B cell (primary cell): ENCODE data around the gene PRXL2A. TPM values are rescaled to one million over a fixed set of nuclear protein-coding genes. Genes with fewer than 3 reads are reported as not detected.

Source experiments
- ATAC-seq: fragments of 200-7000 bp; cut with Tn5 transposase; one replicate; pipeline ENCODE4 v1.10.0; 2021; ENCODE audit warnings: low read depth, mild to moderate bottlenecking, moderate number of reproducible peaks, moderate library complexity
- CTCF ChIA-PET: fragments of 350-600 bp; sonication (Branson Sonifier 250); formaldehyde crosslinking; loops from one replicate; lab custom pipeline; 2021; ENCODE audit warnings: antibody characterized with exemption, inconsistent platforms; lab: Charles Lee
- POLR2A ChIA-PET: fragments of 350-600 bp; sonication (Branson Sonifier 250); formaldehyde crosslinking; loops from one replicate; lab custom pipeline; 2021; ENCODE audit warnings: antibody characterized with exemption; lab: Charles Lee
- DNase-seq: peaks from one replicate; pipeline ENCODE4 v3.0.0; 2013
- H2AFZ ChIP-seq: 2 replicates; pipeline ENCODE4 v1.6.1; 2012; ENCODE audit warnings: mild to moderate bottlenecking, low read depth, low read length; ENCODE audit not compliant: insufficient read depth, poor library complexity, severe bottlenecking
- H3K27ac ChIP-seq, 2 donors: 1 replicate in 1 of 2; 2 replicates in 1 of 2; pipeline ENCODE4 v1.5.1; 2012 to 2013; ENCODE audit warnings: low read length in 2 of 2, mild to moderate bottlenecking in 2 of 2, moderate library complexity in 1 of 2
- H3K27me3 ChIP-seq, 4 experiments: fragments of 200-600 bp in 1 of 4; sonication (generic) in 1 of 4; replicated peaks in 1 of 4; 1 replicate in 2 of 4; 2 replicates in 2 of 4; pipeline versions ENCODE4 v1.6.1 to v1.7.0; 2013 to 2016; ENCODE audit warnings: low read length in 3 of 4, mild to moderate bottlenecking in 2 of 4, mixed read lengths in 1 of 4, moderate library complexity in 1 of 4; ENCODE audit not compliant: insufficient read depth in 4 of 4, control insufficient read depth in 3 of 4; ENCODE audit errors: control extremely low read depth in 1 of 4
- H3K36me3 ChIP-seq, 2 experiments: replicated peaks in 1 of 2; 1 replicate in 1 of 2; 2 replicates in 1 of 2; pipeline versions ENCODE4 v1.6.1 to v1.7.1; 2013; ENCODE audit warnings: low read length in 1 of 2; ENCODE audit not compliant: insufficient read depth in 2 of 2, control insufficient read depth in 1 of 2; ENCODE audit errors: control extremely low read depth in 1 of 2, extremely low read depth in 1 of 2
- H3K4me1 ChIP-seq, 2 donors: fragments of 200-600 bp in 1 of 2; sonication (generic) in 1 of 2; 1 replicate in 1 of 2; 2 replicates in 1 of 2; pipeline versions ENCODE4 v1.5.1 to v1.6.1; 2013 to 2017; ENCODE audit warnings: low read length in 2 of 2; ENCODE audit not compliant: control insufficient read depth in 2 of 2, insufficient read depth in 2 of 2
- H3K4me2 ChIP-seq: replicated peaks from 2 replicates; pipeline ENCODE3; 2012; ENCODE audit warnings: mild to moderate bottlenecking, low read depth, low read length; ENCODE audit not compliant: poor library complexity, severe bottlenecking
- H3K4me3 ChIP-seq, 5 experiments: fragments of 200-600 bp in 1 of 5; sonication (generic) in 1 of 5; 1 replicate in 3 of 5; 2 replicates in 2 of 5; pipeline versions ENCODE4 v1.5.1 to v1.7.0; 2011 to 2016; ENCODE audit warnings: low read length in 4 of 5, mild to moderate bottlenecking in 4 of 5, low read depth in 2 of 5, control low read depth in 1 of 5, moderate library complexity in 1 of 5; ENCODE audit not compliant: insufficient read depth in 1 of 5; ENCODE audit errors: control extremely low read depth in 1 of 5, extremely low read depth in 1 of 5
- H3K79me2 ChIP-seq: fragments of 200-600 bp; sonication (generic); one replicate; pipeline ENCODE4 v1.6.0; 2016; ENCODE audit warnings: low read length; ENCODE audit not compliant: control insufficient read depth, insufficient read depth
- H3K9ac ChIP-seq: fragments of 200-600 bp; sonication (generic); 2 replicates; pipeline ENCODE4 v1.6.1; 2017; ENCODE audit warnings: mild to moderate bottlenecking, low read length, moderate library complexity
- H3K9me3 ChIP-seq, 3 donors: one replicate each; pipeline versions ENCODE4 v1.6.1 to v1.7.1; 2013; ENCODE audit warnings: low read length in 2 of 3; ENCODE audit not compliant: control insufficient read depth in 2 of 3, insufficient read depth in 1 of 3; ENCODE audit errors: control extremely low read depth in 1 of 3
- H4K20me1 ChIP-seq: 2 replicates; pipeline ENCODE4 v1.6.0; 2012; ENCODE audit warnings: mild to moderate bottlenecking, low read length; ENCODE audit not compliant: insufficient read depth, control insufficient read depth, poor library complexity, severe bottlenecking
- H3K27ac Mint-ChIP-seq: one replicate; pipeline ENCODE4 v1.8.0; 2021; ENCODE audit warnings: mixed read lengths
- H3K27me3 Mint-ChIP-seq: one replicate; pipeline ENCODE4 v1.8.0; 2021; ENCODE audit warnings: mixed read lengths
- H3K4me1 Mint-ChIP-seq: one replicate; pipeline ENCODE4 v1.8.0; 2021; ENCODE audit warnings: mixed read lengths
- H3K4me3 Mint-ChIP-seq: one replicate; pipeline ENCODE4 v1.8.0; 2021; ENCODE audit warnings: mixed read lengths
- H3K9me3 Mint-ChIP-seq: one replicate; pipeline ENCODE4 v1.8.0; 2022; ENCODE audit warnings: mixed read lengths; ENCODE audit not compliant: insufficient read depth
- EZH2 ChIP-seq: IDR thresholded peaks from 2 replicates; pipeline ENCODE4 v1.6.1; 2012; ENCODE audit warnings: borderline replicate concordance, low read depth, mild to moderate bottlenecking, moderate library complexity, low read length; ENCODE audit not compliant: insufficient read depth, poor library complexity, severe bottlenecking
- WGBS: methylation state at CpG from one replicate; pipeline ENCODE4 v1.1.5; 2013; ENCODE audit warnings: missing lambda C conversion rate; ENCODE audit not compliant: insufficient coverage; 5-methylcytosine and 5-hydroxymethylcytosine counted together
- intact Hi-C: fragments of 100-400 bp; cut with micrococcal nuclease; formaldehyde crosslinking; loops from one replicate; pipeline ENCODE4 v1.10.0; 2022
- polyA plus RNA-seq: library from polyadenylated mRNA; depleted of rRNA; stranded (reverse); fragments of >200 nt; gene quantifications from 2 replicates; pipeline ENCODE4 v1.2.3, GENCODE V29; 2012
- total RNA-seq, 2 donors: library from RNA; stranded (reverse); fragments of 120-200 nt in 1 of 2; gene quantifications; 1 replicate in 1 of 2; 2 replicates in 1 of 2; pipeline versions ENCODE4 v1.2.3 to v1.2.4, GENCODE V29; 2013 to 2022
- TF ChIP-seq, protein P1 (sequence below): fragments of 200-600 bp; IDR thresholded peaks from one replicate; pipeline ENCODE4 v1.8.0; 2022; ENCODE audit warnings: antibody characterized with exemption, mild to moderate bottlenecking

The PRXL2A gene
- total and polyA plus RNA-seq, 2 donors (not counting 1 experiment from before 2014, with no cell fraction given) = 2.8 to 9.4 TPM

GRCh38 chr10:80473692-80474596 is 65.6 kb downstream of the PRXL2A start:
- Mint-ChIP-seq H3K4me1 (peaks cover 49% of the 10 kb centered on the region), H3K4me3 (no peak overlapping the region), H3K9me3 (no peaks in the 10 kb centered on the region), H3K27ac (peak overlapping the region; percentile 59), H3K27me3 (no peaks in the 10 kb centered on the region)
- no peak overlapping the region for H2AFZ ChIP-seq
- ChIA-PET CTCF (interaction anchor here (1.3 to 6.9 kb wide), 6 partner anchors 11 to 31 kb away, joined by 6 to 51 read pairs (median 10); no protein-coding TSS in a partner anchor), POLR2A (interaction anchor here (0.5 to 1.6 kb wide), 3 partner anchors 26 to 45 kb away, joined by 4 to 8 read pairs (median 6); no protein-coding TSS in a partner anchor)
- TF ChIP-seq EZH2 = no peak
- TF ChIP-seq, protein P1, sequence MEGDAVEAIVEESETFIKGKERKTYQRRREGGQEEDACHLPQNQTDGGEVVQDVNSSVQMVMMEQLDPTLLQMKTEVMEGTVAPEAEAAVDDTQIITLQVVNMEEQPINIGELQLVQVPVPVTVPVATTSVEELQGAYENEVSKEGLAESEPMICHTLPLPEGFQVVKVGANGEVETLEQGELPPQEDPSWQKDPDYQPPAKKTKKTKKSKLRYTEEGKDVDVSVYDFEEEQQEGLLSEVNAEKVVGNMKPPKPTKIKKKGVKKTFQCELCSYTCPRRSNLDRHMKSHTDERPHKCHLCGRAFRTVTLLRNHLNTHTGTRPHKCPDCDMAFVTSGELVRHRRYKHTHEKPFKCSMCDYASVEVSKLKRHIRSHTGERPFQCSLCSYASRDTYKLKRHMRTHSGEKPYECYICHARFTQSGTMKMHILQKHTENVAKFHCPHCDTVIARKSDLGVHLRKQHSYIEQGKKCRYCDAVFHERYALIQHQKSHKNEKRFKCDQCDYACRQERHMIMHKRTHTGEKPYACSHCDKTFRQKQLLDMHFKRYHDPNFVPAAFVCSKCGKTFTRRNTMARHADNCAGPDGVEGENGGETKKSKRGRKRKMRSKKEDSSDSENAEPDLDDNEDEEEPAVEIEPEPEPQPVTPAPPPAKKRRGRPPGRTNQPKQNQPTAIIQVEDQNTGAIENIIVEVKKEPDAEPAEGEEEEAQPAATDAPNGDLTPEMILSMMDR = no peak
- peak overlapping the region; percentile 1 to 49 for H3K27ac ChIP-seq
- intact Hi-C loops = loop anchor here (2.0 kb wide), 1 partner anchor 19 kb away; the partner anchor contains the start of gene TSPAN14
- peaks cover 92% of the 10 kb centered on the region for H3K79me2 ChIP-seq
- no peak overlapping the region for H3K4me3 ChIP-seq
- DNase-seq = no peak
- ATAC-seq = no peak
- peaks cover 0 to 34% of the 10 kb centered on the region in 2 experiments for H3K36me3 ChIP-seq
- H4K20me1 ChIP-seq = peaks cover 52% of the 10 kb centered on the region
- H3K9ac ChIP-seq = no peak overlapping the region
- no peaks in the 10 kb centered on the region for H3K27me3 ChIP-seq
- no peak overlapping the region for H3K4me2 ChIP-seq
- WGBS = 74% methylated on average over 7 of the region's 8 CpGs
- H3K9me3 ChIP-seq = peaks cover 0 to 10% (median 5%) of the 10 kb centered on the region in 3 donors
- H3K4me1 ChIP-seq = peaks cover 31 to 38% of the 10 kb centered on the region in 2 donors

DNA sequence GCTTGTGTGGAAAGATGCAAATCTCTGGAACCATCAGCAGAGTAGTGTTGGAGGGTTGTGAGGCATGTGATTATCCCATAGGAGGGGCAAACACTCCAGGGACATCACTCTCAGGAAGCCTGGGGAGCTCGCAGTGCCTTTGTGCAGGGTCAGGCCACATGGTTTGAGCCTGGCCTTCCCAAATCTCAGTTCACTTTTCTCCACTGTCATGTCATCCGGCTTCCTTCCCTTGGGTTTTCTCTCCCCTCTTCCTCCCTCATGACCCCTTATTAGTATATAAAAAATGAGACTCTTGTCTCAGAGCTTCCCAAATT is 66.2 kb downstream of the PRXL2A start:
- intact Hi-C loops = no loop called here
- peaks cover 86% of the 10 kb centered on the region for H3K79me2 ChIP-seq
- no peak for TF ChIP-seq EZH2
- TF ChIP-seq, protein P1 = no peak
- ChIA-PET POLR2A (interaction anchor here (0.5 to 1.6 kb wide), 3 partner anchors 25 to 44 kb away, joined by 4 to 8 read pairs (median 6); no protein-coding TSS in a partner anchor), CTCF (interaction anchor here (1.0 to 2.6 kb wide), 5 partner anchors 11 to 31 kb away, joined by 3 to 8 read pairs (median 4); no protein-coding TSS in a partner anchor)
- peaks cover 31 to 38% of the 10 kb centered on the region in 2 donors for H3K4me1 ChIP-seq
- H3K9me3 Mint-ChIP-seq = no peaks in the 10 kb centered on the region
- peaks cover 47% of the 10 kb centered on the region for H4K20me1 ChIP-seq
- H3K27me3 Mint-ChIP-seq = no peaks in the 10 kb centered on the region
- H3K4me3 Mint-ChIP-seq = no peak overlapping the region
- peak overlapping the region; percentile 59 for H3K27ac Mint-ChIP-seq
- ATAC-seq (no peak), DNase-seq (no peak)
- WGBS = 100% methylated on average over 1 of the region's 2 CpGs
- H3K4me2 ChIP-seq = no peak overlapping the region
- no peak overlapping the region for H2AFZ ChIP-seq
- peaks cover 0 to 10% (median 5%) of the 10 kb centered on the region in 3 donors for H3K9me3 ChIP-seq
- peaks cover 44% of the 10 kb centered on the region for H3K4me1 Mint-ChIP-seq
- H3K27me3 ChIP-seq = no peaks in the 10 kb centered on the region
- no peak overlapping the region for H3K9ac ChIP-seq
- no peak overlapping the region for H3K27ac ChIP-seq
- H3K36me3 ChIP-seq = peaks cover 0 to 30% of the 10 kb centered on the region in 2 experiments
- H3K4me3 ChIP-seq = no peak overlapping the region
